Upper lobe of left lung (tissue), 4 donors: ENCODE measurements around the gene KDM4B.

Experiments used
- EP300 ChIP-seq, 4 donors: sonication (generic); formaldehyde crosslinking; IDR thresholded peaks; one replicate each; pipeline ENCODE4 v1.5.1; 2017; ENCODE audit warnings: antibody characterized with exemption in 4 of 4, control low read depth in 2 of 4
- POLR2A ChIP-seq, 4 donors: fragments of 450-650 bp; IDR thresholded peaks; one replicate each; pipeline ENCODE4 v1.5.1; 2016 to 2017; ENCODE audit warnings: antibody characterized with exemption in 4 of 4, mild to moderate bottlenecking in 2 of 4
- POLR2AphosphoS5 ChIP-seq, 2 donors: sonication (generic); formaldehyde crosslinking; IDR thresholded peaks; one replicate each; pipeline ENCODE4 v1.5.1; 2017; ENCODE audit warnings: antibody characterized with exemption in 2 of 2
- TF ChIP-seq, protein P1 (sequence below), 6 experiments: fragments of 450-650 bp in 4 of 6; fragments of 200-600 bp in 2 of 6; sonication (generic) in 2 of 6; IDR thresholded peaks; one replicate each; pipeline ENCODE4 v1.5.1; 2016 to 2019; ENCODE audit warnings: antibody characterized with exemption in 6 of 6

DNA sequence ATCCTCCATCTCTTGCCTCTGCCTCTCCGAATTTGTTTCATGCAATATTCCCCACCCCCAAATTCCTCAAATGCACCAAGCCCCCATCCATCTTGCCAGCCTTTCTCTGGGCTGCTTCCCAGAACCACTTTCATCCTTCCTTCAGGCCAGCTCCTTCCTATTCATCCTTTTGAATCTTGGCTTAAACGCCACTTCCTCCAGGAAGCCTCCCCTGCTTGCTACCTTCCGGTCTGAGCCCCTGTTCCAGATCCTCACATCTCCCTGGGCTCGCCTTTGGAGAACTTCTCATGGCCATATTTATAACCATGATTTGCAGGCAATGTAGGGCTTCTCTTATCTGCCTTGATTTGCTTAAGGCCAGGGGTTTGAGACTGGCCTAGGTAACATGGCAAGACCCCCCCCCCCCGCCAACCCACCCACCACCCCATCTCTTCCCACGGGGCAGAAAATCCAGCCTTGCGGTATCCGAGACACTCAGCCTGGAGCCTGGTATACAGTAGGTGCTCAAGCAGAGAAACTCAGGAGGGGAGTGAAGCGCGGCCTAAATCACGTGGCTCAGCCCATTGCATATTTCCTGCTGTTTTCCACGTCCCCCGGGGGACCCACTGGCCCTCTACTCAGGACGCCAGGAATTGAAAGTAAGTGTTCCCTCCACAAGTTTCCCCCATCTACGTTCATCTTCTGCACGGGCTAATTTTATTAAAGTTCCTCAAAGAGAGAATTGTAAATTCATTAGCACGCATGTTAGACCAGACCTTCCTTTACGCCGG is 219.8 kb downstream of the KDM4B start:
- TF ChIP-seq, protein P1, sequence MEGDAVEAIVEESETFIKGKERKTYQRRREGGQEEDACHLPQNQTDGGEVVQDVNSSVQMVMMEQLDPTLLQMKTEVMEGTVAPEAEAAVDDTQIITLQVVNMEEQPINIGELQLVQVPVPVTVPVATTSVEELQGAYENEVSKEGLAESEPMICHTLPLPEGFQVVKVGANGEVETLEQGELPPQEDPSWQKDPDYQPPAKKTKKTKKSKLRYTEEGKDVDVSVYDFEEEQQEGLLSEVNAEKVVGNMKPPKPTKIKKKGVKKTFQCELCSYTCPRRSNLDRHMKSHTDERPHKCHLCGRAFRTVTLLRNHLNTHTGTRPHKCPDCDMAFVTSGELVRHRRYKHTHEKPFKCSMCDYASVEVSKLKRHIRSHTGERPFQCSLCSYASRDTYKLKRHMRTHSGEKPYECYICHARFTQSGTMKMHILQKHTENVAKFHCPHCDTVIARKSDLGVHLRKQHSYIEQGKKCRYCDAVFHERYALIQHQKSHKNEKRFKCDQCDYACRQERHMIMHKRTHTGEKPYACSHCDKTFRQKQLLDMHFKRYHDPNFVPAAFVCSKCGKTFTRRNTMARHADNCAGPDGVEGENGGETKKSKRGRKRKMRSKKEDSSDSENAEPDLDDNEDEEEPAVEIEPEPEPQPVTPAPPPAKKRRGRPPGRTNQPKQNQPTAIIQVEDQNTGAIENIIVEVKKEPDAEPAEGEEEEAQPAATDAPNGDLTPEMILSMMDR (IDR thresholded peaks at IDR 0.05), result no peak
- TF ChIP-seq POLR2AphosphoS5 (IDR thresholded peaks at IDR 0.05), result no peak
- TF ChIP-seq POLR2A (IDR thresholded peaks at IDR 0.05), result no peak
- TF ChIP-seq EP300 (IDR thresholded peaks at IDR 0.05), result no peak
